ENCODE results near the gene MARCHF10.

MARCHF10 gene

DNA sequence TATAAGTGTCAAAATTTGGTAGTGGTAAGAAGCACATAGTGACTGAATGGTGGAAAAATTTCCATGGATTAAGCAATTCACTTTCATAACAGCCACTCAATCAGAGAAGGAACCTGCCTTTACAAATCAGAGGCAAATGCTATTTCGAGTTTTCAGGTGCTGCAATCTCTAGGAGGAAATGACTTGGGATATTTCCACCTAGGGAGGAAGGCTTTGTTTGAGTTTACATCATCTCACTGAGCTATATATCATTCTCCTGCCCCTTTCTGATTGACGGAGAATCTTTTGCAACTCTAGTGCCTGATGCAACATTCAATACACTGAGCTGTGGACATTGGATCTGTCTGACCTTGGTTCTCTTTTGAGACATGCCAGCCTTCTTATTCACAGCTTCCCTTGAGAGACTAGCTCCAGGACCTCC lies 26.3 kb downstream of the MARCHF10 start:
- Mint-ChIP-seq H3K36me3 (no peaks in the 10 kb centered on the region), H3K27me3 (peaks cover 30% of the 10 kb centered on the region), H3K4me1 (no peaks in the 10 kb centered on the region), H3K9me3 (peaks cover 9% of the 10 kb centered on the region), H3K4me3 (no peak overlapping the region), H3K27ac (no peak overlapping the region)
- ATAC-seq = no peak

DNA sequence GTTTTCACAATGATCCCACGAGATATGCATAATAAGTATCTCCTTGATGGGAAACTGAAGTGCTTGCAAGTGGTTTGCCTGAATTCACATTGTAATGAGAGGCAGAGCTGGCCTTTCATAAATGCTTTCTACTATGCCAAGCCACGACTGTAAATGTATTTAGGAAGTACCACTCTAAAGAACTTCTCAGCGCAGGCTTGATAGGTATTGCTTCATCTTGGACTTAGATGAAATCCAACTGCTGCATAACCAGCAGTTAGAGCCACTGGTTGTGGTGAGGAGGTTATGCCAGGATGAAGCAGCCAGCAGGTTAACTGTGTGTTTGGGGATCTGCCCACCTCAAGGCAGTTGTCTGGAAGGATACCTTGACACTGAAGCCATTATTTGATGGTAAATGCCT lies 26.8 kb downstream of the MARCHF10 start:
- Mint-ChIP-seq H3K27ac (no peak overlapping the region), H3K9me3 (peaks cover 9% of the 10 kb centered on the region), H3K4me1 (no peaks in the 10 kb centered on the region), H3K4me3 (no peak overlapping the region), H3K27me3 (peaks cover 30% of the 10 kb centered on the region), H3K36me3 (no peaks in the 10 kb centered on the region)
- no peak for ATAC-seq

DNA sequence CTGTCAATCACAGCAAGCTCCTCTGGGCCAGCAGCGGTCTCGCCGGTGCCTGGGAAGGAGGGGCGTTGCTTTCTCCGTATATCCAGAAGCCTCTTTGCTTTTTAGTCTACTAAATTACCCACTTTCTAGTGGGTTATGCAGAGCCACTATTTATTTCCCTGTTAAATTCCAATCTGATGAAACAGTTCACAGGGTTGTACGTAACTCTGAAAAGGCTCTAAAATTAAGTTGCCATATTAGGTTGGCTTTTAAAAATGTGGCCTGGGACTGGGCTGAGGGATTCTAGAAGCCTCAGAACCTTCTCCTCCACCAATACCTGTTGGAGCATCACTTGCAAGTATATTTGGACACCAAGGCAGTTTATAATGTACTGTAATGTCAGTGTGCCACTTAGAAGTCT lies 27.2 kb downstream of the MARCHF10 start:
- Mint-ChIP-seq H3K4me3 (no peak overlapping the region), H3K36me3 (no peaks in the 10 kb centered on the region), H3K27me3 (peaks cover 30% of the 10 kb centered on the region), H3K9me3 (peaks cover 9% of the 10 kb centered on the region), H3K27ac (no peak overlapping the region), H3K4me1 (no peaks in the 10 kb centered on the region)
- ATAC-seq = no peak

DNA sequence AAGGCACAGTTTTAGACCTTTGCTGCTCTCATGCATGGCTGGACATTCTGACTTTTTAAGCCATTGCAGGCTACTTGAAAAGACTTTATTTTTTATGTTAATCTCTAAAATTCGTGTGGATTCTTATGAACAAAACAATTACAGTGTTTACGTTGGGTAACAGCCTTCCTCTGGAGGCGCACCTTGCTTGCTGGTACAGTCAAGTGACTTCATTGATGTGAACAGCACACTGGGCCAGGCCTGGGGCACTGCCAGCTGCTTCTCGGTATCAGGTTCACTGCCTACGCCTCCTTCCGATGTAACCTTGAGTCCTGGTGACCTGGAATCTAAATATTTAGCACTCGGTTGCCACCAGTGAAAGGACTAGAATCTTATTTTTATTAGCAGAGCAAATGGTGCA lies 27.8 kb downstream of the MARCHF10 start:
- H3K9me3 Mint-ChIP-seq = peaks cover 7% of the 10 kb centered on the region
- no peaks in the 10 kb centered on the region for H3K36me3 Mint-ChIP-seq
- peaks cover 30% of the 10 kb centered on the region for H3K27me3 Mint-ChIP-seq
- H3K4me1 Mint-ChIP-seq = no peaks in the 10 kb centered on the region
- ATAC-seq = no peak
- no peak overlapping the region for H3K4me3 Mint-ChIP-seq
- H3K27ac Mint-ChIP-seq = no peak overlapping the region

DNA sequence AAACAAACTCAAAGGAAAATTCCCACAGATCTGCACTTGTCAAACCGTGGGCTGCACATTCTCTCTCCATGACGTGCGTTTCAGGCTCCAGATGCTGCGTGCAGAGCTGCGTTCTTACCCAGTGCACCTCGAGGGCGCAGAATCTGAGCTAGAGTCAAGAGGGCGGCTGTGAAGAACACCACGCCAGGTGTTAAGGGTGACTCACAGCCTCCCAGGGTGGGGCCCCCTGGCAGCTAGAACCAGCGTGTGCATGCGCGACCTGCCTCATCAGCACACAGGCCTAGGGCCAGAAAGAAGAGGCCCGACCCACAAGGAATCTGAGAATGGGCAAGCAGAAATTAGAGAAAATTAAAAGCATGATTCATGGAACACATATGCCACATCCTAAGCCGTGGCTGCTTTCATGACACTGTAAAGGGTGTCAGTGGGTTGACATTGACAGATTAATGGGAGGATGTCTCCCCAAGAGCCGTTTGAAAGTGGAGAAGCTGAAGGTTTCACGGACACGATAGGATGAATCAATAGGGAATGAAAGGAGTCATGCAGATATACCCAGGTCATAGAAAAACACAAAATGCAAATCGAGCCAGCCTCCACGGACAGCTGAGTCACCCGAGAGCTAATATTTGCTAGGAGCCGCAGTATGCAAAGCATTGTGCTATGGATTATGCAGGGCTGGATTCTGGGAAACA lies 29.0 kb downstream of the MARCHF10 start:
- H3K4me3 Mint-ChIP-seq = no peak overlapping the region
- ATAC-seq = no peak
- H3K9me3 Mint-ChIP-seq = peaks cover 7% of the 10 kb centered on the region
- H3K27ac Mint-ChIP-seq = no peak overlapping the region
- H3K36me3 Mint-ChIP-seq = no peaks in the 10 kb centered on the region
- peaks cover 34% of the 10 kb centered on the region for H3K27me3 Mint-ChIP-seq
- H3K4me1 Mint-ChIP-seq = no peaks in the 10 kb centered on the region

DNA sequence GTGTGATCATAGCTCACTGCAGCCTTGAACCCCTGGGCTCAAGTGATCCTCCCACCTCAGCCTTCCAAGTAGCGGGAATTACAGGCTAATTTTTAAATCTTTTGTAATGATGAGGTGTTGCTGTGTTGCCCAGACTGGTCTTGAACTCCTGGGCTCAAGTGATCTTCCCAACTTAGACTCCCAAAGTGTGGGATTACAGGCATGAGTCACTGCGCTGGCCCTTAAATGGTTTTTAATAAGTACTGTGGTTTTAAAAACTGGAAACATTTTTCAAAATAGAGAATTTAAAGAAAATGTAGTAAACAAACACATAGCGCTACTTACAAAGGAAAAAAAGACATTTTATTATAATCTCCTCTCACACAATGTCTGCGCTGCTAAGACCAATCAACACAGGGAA lies 32.2 kb downstream of the MARCHF10 start:
- no peak overlapping the region for H3K27ac Mint-ChIP-seq
- H3K4me1 Mint-ChIP-seq = no peaks in the 10 kb centered on the region
- H3K36me3 Mint-ChIP-seq = no peaks in the 10 kb centered on the region
- no peak overlapping the region for H3K4me3 Mint-ChIP-seq
- H3K9me3 Mint-ChIP-seq = peaks cover 3% of the 10 kb centered on the region
- no peak for ATAC-seq
- peaks cover 39% of the 10 kb centered on the region for H3K27me3 Mint-ChIP-seq

DNA sequence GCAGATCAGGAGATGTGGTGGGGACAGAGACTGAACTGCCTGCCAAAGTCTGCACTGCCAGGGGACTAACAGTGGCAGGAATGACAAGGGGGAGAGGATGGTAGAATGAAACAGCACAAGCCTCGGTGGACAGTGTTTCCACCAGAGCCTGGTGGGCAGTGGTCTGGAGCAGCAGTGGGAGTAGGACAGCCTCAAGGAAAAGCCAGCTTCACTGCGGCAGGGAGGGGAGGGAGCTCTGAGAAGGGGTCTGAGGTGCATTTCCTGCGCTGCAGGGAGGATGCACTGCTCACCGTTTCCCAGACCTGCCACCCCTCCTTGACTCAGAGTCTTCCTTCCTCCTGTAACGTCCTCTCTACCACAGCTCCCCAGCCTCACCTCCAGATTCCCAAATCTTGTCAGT lies 33.8 kb downstream of the MARCHF10 start:
- Mint-ChIP-seq H3K4me3 (no peak overlapping the region), H3K27me3 (peaks cover 38% of the 10 kb centered on the region), H3K9me3 (peaks cover 3% of the 10 kb centered on the region), H3K4me1 (no peaks in the 10 kb centered on the region), H3K27ac (no peak overlapping the region), H3K36me3 (no peaks in the 10 kb centered on the region)
- ATAC-seq = no peak

DNA sequence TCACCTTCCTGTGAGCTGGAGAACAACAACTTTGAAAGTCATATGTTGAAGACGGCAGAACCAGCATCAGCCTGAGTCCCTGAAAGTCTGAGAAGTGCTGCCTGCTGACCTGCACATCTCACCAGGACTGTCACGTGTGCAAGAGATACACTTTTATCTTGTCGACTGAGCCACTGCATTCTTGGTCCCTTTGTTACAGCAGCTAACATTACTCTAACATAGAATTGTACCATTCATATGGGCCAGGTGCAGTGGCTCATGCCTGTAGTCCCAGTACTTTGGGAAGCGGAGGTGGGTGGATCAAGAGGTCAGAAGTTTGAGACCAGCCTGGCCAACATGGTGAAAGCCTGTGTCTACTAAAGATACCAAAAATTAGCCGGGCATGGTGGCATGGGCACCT lies 40.1 kb downstream of the MARCHF10 start:
- Mint-ChIP-seq H3K4me3 (no peak overlapping the region), H3K4me1 (no peaks in the 10 kb centered on the region), H3K27me3 (peaks cover 17% of the 10 kb centered on the region), H3K27ac (no peak overlapping the region), H3K9me3 (peaks cover 3% of the 10 kb centered on the region), H3K36me3 (no peaks in the 10 kb centered on the region)
- no peak for ATAC-seq

DNA sequence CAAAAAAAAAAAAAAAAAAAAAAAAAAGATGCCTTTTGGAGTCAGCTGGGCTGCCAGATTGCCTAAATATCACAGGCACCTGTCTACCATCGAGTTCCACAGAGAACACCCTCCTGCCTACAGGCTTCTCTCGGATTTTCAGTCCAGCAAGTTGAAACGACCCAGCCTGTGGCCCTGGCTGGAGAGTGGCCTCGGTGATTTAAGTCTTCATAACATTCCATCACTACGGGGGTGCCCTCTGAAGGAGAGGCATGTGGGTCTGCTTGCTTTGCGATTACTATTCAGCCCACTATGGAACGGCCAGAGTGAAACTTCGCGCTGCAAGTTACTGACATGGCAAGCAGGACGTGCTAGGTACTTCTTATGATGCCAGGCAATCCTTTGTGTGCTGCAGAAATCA lies 42.8 kb downstream of the MARCHF10 start:
- Mint-ChIP-seq H3K27me3 (peaks cover 11% of the 10 kb centered on the region), H3K36me3 (no peaks in the 10 kb centered on the region), H3K27ac (no peak overlapping the region), H3K9me3 (no peaks in the 10 kb centered on the region), H3K4me1 (no peaks in the 10 kb centered on the region), H3K4me3 (no peak overlapping the region)
- no peak for ATAC-seq

DNA sequence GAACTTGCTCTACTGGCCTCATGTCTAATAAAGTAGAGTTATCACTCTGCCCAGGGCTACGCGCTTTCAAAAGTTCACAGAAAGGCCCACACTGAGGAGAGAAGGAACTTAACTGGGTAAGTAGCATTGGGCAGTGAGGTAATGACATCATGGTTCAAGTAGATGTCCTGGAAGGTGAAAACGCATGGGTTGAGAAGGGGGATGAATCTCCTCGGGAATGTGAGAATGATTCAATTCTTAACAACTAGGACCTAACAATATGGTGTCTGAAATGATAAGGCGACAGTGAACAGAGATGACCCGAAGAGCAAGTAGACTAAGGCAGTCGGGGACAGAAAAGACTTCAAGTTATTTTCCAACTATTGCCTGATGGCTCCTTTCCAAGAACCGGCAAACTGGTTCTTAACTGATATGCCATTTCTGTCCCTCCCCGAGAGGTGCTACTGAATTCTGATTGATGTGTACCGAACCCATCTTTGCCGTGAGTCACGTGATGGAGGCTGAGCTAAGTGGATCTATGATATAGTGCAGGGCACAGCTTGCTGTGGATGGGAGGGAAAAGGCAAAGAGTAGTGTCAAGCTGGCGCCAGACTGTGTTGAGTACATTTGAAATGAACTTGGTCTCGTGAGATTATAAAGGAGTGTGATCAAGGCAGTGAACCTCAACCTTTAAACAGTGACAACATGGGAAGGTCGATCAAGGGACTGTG lies 44.1 kb downstream of the MARCHF10 start:
- Mint-ChIP-seq H3K4me1 (no peaks in the 10 kb centered on the region), H3K4me3 (no peak overlapping the region), H3K27me3 (peaks cover 11% of the 10 kb centered on the region), H3K36me3 (no peaks in the 10 kb centered on the region), H3K27ac (no peak overlapping the region), H3K9me3 (no peaks in the 10 kb centered on the region)
- no peak for ATAC-seq

DNA sequence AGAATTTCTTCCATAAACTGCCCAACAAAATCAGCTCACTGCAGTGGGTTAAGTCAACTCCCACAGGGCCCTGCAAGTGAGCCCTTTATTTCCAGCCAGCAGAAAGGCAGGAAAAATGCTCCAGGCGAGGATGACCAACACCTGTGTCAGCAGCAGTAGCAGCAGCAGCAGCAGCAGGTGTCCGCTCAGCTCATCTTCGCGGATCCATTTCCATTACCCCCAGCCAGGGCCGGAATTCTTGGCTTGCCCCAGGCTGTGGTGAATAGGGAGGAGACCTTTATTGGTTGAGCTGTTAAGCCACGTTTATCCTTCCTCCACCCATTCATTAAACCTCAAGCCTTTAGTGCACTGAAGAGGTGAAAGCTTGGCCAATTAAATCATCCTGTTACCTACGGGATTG lies 46.2 kb downstream of the MARCHF10 start:
- Mint-ChIP-seq H3K27ac (no peak overlapping the region), H3K27me3 (peaks cover 11% of the 10 kb centered on the region), H3K9me3 (no peaks in the 10 kb centered on the region), H3K4me3 (no peak overlapping the region), H3K36me3 (no peaks in the 10 kb centered on the region), H3K4me1 (no peaks in the 10 kb centered on the region)
- ATAC-seq = no peak

DNA sequence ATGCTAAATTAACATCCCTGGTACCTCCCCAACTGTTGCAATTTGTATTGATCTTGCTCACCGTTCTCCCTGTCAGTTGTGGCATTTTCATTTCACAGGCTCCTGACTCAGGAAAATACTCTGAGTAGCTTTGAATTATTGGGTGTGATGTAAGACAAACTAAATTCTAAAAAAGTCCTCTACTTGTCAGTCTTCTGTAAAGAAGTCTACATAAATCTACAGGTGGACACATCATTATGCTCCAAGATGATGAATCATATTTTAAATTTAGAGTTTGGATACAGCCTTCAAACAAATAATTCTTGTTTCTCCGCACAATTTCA lies 47.2 kb downstream of the MARCHF10 start:
- H3K36me3 Mint-ChIP-seq = no peaks in the 10 kb centered on the region
- H3K27me3 Mint-ChIP-seq = peaks cover 11% of the 10 kb centered on the region
- H3K4me1 Mint-ChIP-seq = no peaks in the 10 kb centered on the region
- no peak for ATAC-seq
- H3K9me3 Mint-ChIP-seq = no peaks in the 10 kb centered on the region
- no peak overlapping the region for H3K27ac Mint-ChIP-seq
- no peak overlapping the region for H3K4me3 Mint-ChIP-seq

DNA sequence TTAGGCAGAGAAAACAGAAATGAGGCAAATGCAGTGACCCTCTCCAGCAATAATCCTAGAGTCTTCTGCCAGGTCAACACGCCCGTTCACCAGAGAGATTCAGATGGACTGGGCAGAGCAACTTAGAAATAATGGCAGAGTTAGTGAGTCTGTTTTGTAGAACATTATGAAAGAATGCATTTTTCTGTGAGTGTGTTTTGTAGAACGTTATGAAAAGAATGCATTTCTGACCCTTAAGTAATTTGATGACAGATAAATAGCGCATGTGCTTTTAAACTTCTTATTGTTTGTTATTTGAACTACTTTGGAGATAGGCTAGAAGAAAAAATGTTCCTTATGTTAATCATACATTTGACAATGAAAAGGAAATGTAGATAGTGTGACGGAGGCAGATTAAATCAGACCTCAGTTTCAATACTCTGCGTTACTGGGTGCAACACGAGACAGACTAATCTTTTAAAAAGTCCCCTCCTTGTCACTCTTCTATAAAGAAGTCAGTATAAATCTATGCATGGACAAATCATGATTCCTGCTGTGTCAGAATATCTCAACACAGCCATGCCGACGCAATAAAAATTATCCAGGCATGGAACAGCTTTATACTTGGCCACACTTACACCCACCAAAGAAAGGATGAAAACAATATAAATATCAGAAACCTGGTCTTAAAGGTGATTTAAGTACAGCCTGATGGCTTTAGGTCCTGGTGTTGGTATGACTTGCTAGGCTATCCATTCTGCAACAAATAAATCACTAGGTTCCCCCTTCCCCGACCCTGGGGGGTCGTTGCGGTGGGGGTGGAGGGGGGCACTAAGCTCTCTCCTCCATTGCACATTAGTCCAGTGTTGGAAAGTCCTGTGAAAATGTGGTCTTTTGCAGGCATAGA lies 47.8 kb downstream of the MARCHF10 start:
- no peak for ATAC-seq
- Mint-ChIP-seq H3K36me3 (no peaks in the 10 kb centered on the region), H3K4me1 (no peaks in the 10 kb centered on the region), H3K4me3 (no peak overlapping the region), H3K27me3 (peaks cover 11% of the 10 kb centered on the region), H3K9me3 (no peaks in the 10 kb centered on the region), H3K27ac (no peak overlapping the region)

DNA sequence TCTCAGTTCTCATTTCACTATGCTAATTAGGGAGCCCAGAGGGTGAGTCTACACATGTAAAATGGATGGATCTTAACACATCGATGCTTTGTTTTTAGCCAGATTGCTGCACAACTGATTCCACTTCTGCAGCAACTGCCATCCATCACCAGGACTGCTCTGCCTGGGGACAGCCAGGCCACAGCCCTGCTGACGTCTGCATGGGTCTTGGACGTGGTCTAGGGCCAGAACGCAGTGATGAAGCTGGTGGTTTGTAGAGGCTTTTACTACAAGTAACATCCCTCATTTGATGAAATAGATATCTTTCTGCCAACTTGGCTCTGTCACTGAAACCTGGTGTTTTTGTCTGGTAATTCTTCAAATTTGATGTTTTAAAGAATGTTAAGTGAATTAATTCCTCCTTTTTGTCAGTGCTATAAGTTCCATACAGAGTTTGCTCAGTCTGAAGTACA lies 50.6 kb downstream of the MARCHF10 start:
- Mint-ChIP-seq H3K27me3 (peaks cover 9% of the 10 kb centered on the region), H3K4me1 (no peaks in the 10 kb centered on the region), H3K36me3 (no peaks in the 10 kb centered on the region), H3K27ac (no peak overlapping the region), H3K4me3 (no peak overlapping the region), H3K9me3 (no peaks in the 10 kb centered on the region)
- no peak for ATAC-seq

DNA sequence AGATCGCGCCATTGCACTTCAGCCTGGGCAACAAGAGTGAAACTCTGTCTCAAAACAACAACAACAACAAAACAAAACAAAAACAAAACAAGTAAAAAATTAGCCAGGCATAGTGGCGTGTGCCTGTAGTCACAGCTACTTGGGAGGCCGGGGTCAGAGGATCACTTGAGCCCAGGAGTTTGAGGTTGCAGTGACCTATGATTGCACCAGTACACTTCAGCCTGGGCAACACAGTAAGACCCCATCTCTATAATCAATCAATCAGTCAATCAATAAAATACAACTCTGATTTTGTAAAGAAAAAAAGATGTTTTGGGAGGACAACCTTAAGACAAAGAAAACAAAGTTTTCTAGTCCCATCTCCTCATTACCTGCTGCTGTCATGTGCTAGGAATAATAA lies 51.9 kb downstream of the MARCHF10 start:
- Mint-ChIP-seq H3K27ac (no peak overlapping the region), H3K4me3 (no peak overlapping the region), H3K9me3 (no peaks in the 10 kb centered on the region), H3K4me1 (no peaks in the 10 kb centered on the region), H3K36me3 (no peaks in the 10 kb centered on the region), H3K27me3 (peaks cover 9% of the 10 kb centered on the region)
- ATAC-seq = no peak

Data from stimulated activated memory B cell treated with anti-CD40 and anti-IgM and Interleukin-4, amounts not matched to agents 10 μg/mL and 1 μg/mL and 100 μg/mL, for 72 hours (primary cell).